Measurements from ENCODE around the gene PSMA3. TPM values are rescaled to one million over a fixed set of nuclear protein-coding genes. Genes with fewer than 3 reads are reported as not detected.
A peak's percentile ranks its signal among the peaks of the same experiment; 100 is the strongest.

Gene PSMA3
- total RNA-seq, 1 donor from 2014 or later = 180 TPM

- Mint-ChIP-seq H3K27ac (ENCODE audit: unreplicated experiment) (peak overlapping the region; percentile 80), H3K4me3 (ENCODE audit: unreplicated experiment) (peak overlapping the region; percentile 94), H3K36me3 (ENCODE audit: low read depth, unreplicated experiment) (peaks cover 3% of the 10 kb centered on the region), H3K4me1 (ENCODE audit: unreplicated experiment) (peaks cover 12% of the 10 kb centered on the region), H3K9me3 (ENCODE audit: unreplicated experiment) (no peaks in the 10 kb centered on the region), H3K27me3 (ENCODE audit: unreplicated experiment) (peaks cover 4% of the 10 kb centered on the region)
- no peak for DNase-seq (ENCODE audit: low spot score)
- TF ChIP-seq, protein P1, sequence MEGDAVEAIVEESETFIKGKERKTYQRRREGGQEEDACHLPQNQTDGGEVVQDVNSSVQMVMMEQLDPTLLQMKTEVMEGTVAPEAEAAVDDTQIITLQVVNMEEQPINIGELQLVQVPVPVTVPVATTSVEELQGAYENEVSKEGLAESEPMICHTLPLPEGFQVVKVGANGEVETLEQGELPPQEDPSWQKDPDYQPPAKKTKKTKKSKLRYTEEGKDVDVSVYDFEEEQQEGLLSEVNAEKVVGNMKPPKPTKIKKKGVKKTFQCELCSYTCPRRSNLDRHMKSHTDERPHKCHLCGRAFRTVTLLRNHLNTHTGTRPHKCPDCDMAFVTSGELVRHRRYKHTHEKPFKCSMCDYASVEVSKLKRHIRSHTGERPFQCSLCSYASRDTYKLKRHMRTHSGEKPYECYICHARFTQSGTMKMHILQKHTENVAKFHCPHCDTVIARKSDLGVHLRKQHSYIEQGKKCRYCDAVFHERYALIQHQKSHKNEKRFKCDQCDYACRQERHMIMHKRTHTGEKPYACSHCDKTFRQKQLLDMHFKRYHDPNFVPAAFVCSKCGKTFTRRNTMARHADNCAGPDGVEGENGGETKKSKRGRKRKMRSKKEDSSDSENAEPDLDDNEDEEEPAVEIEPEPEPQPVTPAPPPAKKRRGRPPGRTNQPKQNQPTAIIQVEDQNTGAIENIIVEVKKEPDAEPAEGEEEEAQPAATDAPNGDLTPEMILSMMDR (IDR thresholded peaks at IDR 0.05; ENCODE audit: unreplicated experiment) = no peak
Measured at GRCh38 chr14:58200480-58200841, 44.2 kb upstream of the PSMA3 start.

GRCh38 chr14:58200846-58201245 is 43.8 kb upstream of the PSMA3 start:
- Mint-ChIP-seq H3K4me1 (ENCODE audit: unreplicated experiment) (peaks cover 12% of the 10 kb centered on the region), H3K9me3 (ENCODE audit: unreplicated experiment) (no peaks in the 10 kb centered on the region), H3K27ac (ENCODE audit: unreplicated experiment) (peak overlapping the region; percentile 80), H3K4me3 (ENCODE audit: unreplicated experiment) (peak overlapping the region; percentile 94), H3K36me3 (ENCODE audit: low read depth, unreplicated experiment) (peaks cover 3% of the 10 kb centered on the region), H3K27me3 (ENCODE audit: unreplicated experiment) (peaks cover 4% of the 10 kb centered on the region)
- no peak for DNase-seq (ENCODE audit: low spot score)
- TF ChIP-seq, protein P1 (IDR thresholded peaks at IDR 0.05; ENCODE audit: unreplicated experiment) = no peak

GRCh38 chr14:58213176-58213575 is 31.5 kb upstream of the PSMA3 start:
- TF ChIP-seq, protein P1 (IDR thresholded peaks at IDR 0.05; ENCODE audit: unreplicated experiment) = no peak
- no peak overlapping the region for H3K27ac Mint-ChIP-seq (ENCODE audit: unreplicated experiment)
- no peaks in the 10 kb centered on the region for H3K9me3 Mint-ChIP-seq (ENCODE audit: unreplicated experiment)
- H3K4me1 Mint-ChIP-seq (ENCODE audit: unreplicated experiment) = no peaks in the 10 kb centered on the region
- DNase-seq (ENCODE audit: low spot score) = no peak
- H3K36me3 Mint-ChIP-seq (ENCODE audit: low read depth, unreplicated experiment) = peaks cover 16% of the 10 kb centered on the region
- H3K27me3 Mint-ChIP-seq (ENCODE audit: unreplicated experiment) = peaks cover 2% of the 10 kb centered on the region
- H3K4me3 Mint-ChIP-seq (ENCODE audit: unreplicated experiment) = no peak overlapping the region

DNA sequence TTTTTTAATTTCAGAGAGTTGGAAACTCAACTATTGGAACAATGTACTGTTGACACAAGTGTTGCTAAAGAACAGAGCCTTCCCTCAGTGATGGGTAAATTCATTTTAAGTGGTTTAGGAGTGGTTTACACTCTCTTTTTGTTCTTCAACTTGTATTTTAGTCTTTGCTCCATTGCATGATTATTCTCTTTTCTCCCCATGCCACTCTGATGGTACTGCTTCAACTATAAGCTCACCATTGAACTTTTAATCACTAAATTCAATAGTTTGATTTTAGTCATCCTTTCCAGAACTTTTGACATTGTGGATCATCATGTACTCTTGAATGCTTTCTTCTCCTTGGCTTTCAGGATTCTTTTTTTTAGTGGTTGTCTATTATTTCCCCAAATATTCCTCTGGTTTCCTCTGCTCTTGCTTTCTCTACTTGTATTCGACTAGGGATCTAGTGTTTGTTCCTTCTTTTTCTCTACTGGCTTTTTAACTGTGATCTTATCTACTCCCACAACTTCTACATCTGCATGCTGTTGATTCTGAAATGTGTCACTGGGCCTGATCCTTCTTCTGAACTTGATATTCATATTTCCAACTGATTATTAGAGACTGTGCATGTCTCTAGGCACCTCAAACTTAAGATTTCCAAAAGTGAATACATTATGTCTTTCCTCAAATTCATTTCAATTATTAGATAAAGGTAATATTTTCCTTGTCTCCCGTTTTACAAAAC is 29.3 kb upstream of the PSMA3 start:
- H3K36me3 Mint-ChIP-seq (ENCODE audit: low read depth, unreplicated experiment) = peaks cover 16% of the 10 kb centered on the region
- TF ChIP-seq, protein P1 (IDR thresholded peaks at IDR 0.05; ENCODE audit: unreplicated experiment) = no peak
- H3K27ac Mint-ChIP-seq (ENCODE audit: unreplicated experiment) = no peak overlapping the region
- no peaks in the 10 kb centered on the region for H3K9me3 Mint-ChIP-seq (ENCODE audit: unreplicated experiment)
- H3K27me3 Mint-ChIP-seq (ENCODE audit: unreplicated experiment) = peaks cover 2% of the 10 kb centered on the region
- DNase-seq (ENCODE audit: low spot score) = no peak
- H3K4me3 Mint-ChIP-seq (ENCODE audit: unreplicated experiment) = peak overlapping the region; percentile 11
- H3K4me1 Mint-ChIP-seq (ENCODE audit: unreplicated experiment) = no peaks in the 10 kb centered on the region

DNA sequence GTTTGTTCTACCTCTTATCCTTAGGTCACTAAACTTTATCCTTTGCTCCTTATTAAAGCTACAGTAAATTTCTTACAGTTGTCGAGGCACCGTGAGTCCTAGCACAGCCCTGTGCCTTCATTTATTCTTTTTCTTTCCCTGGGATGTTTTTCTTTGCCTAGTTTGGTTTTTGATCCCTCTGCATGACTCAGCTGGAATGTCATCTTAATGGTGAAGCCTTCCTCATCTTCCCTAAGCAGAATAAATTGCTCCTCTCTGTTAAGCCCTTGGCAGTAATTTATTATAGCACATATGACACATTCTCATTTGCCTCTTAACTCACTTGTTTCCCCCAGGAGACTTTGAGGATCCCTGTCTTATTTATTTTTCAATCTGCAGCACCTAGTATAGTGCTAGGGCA is 28.1 kb upstream of the PSMA3 start:
- Mint-ChIP-seq H3K27ac (ENCODE audit: unreplicated experiment) (no peak overlapping the region), H3K9me3 (ENCODE audit: unreplicated experiment) (no peaks in the 10 kb centered on the region), H3K36me3 (ENCODE audit: low read depth, unreplicated experiment) (peaks cover 16% of the 10 kb centered on the region), H3K4me3 (ENCODE audit: unreplicated experiment) (no peak overlapping the region), H3K4me1 (ENCODE audit: unreplicated experiment) (no peaks in the 10 kb centered on the region), H3K27me3 (ENCODE audit: unreplicated experiment) (peaks cover 2% of the 10 kb centered on the region)
- DNase-seq (ENCODE audit: low spot score) = no peak
- TF ChIP-seq, protein P1 (IDR thresholded peaks at IDR 0.05; ENCODE audit: unreplicated experiment) = no peak
